ENCODE measurements around the gene KIF5B.
"Not testable (repeated sequence)": the region's sequence is repeated elsewhere in the genome, so short reads cannot be mapped to it uniquely, and the experiment has no call there.

Gene KIF5B

DNA sequence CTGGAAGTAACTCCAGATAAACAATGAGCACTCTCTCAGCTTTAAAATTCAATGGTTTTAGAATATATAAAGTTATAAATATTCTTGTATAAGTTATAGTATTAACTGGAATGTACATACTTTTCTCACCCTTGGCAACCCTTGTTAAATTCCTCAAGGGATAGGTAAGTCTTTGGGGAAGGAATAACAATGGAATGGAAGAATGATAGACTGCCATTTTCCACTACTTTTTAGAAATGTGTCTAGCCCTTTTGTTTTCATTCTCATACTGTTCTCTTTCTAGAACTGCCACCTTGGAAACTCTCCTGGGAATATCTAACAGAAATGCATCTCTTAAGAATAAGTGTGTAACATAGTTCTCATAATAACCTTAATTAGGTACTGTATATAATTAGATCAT, 8.3 kb downstream of the KIF5B start:
- TF ChIP-seq, protein P1, sequence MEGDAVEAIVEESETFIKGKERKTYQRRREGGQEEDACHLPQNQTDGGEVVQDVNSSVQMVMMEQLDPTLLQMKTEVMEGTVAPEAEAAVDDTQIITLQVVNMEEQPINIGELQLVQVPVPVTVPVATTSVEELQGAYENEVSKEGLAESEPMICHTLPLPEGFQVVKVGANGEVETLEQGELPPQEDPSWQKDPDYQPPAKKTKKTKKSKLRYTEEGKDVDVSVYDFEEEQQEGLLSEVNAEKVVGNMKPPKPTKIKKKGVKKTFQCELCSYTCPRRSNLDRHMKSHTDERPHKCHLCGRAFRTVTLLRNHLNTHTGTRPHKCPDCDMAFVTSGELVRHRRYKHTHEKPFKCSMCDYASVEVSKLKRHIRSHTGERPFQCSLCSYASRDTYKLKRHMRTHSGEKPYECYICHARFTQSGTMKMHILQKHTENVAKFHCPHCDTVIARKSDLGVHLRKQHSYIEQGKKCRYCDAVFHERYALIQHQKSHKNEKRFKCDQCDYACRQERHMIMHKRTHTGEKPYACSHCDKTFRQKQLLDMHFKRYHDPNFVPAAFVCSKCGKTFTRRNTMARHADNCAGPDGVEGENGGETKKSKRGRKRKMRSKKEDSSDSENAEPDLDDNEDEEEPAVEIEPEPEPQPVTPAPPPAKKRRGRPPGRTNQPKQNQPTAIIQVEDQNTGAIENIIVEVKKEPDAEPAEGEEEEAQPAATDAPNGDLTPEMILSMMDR (IDR thresholded peaks at IDR 0.05; ENCODE audit: low read length), result no peak
- TF ChIP-seq EZH2 (IDR thresholded peaks at IDR 0.05; ENCODE audit: borderline replicate concordance, low read length), result no peak
- Histone ChIP-seq H3K4me2 (ENCODE audit: low read length) (no peak overlapping the region), H4K20me1 (ENCODE audit: insufficient read depth, low read length) (peaks cover 7% of the 10 kb centered on the region; the same call in 1 of the 2 replicates), H3K9me3 (ENCODE audit: low read length) (no peaks in the 10 kb centered on the region), H3K36me3 (ENCODE audit: insufficient read depth, low read length) (peaks cover 68% of the 10 kb centered on the region), H3K9ac (ENCODE audit: low read length) (no peak overlapping the region), H3K9me2 (ENCODE audit: low read depth, low read length) (no peaks in the 10 kb centered on the region), H3K79me2 (ENCODE audit: insufficient read depth, low read length) (peaks cover 98% of the 10 kb centered on the region), H3F3A (ENCODE audit: insufficient read depth, low read length) (no peaks in the 10 kb centered on the region), H3K4me1 (ENCODE audit: insufficient read depth, low read length, severe bottlenecking) (peaks cover 24% of the 10 kb centered on the region), H3K4me3 (ENCODE audit: low read depth, low read length, poor library complexity, severe bottlenecking) (no peak overlapping the region), H3K27me3 (ENCODE audit: insufficient read depth, low read length) (no peaks in the 10 kb centered on the region), H3K27ac (ENCODE audit: low read depth, low read length, poor library complexity, severe bottlenecking) (no peak overlapping the region), H2AFZ (ENCODE audit: low read length) (no peak overlapping the region)

- no peak for TF ChIP-seq EZH2 (IDR thresholded peaks at IDR 0.05; ENCODE audit: borderline replicate concordance, low read length)
- TF ChIP-seq, protein P1 (IDR thresholded peaks at IDR 0.05; ENCODE audit: low read length), result no peak
- Histone ChIP-seq H3K9ac (ENCODE audit: low read length) (no peak overlapping the region), H3K27me3 (ENCODE audit: insufficient read depth, low read length) (no peaks in the 10 kb centered on the region), H3K27ac (ENCODE audit: low read depth, low read length, poor library complexity, severe bottlenecking) (no peak overlapping the region), H3K4me1 (ENCODE audit: insufficient read depth, low read length, severe bottlenecking) (peaks cover 6% of the 10 kb centered on the region), H3K9me2 (ENCODE audit: low read depth, low read length) (no peaks in the 10 kb centered on the region), H3K9me3 (ENCODE audit: low read length) (no peaks in the 10 kb centered on the region), H3K4me2 (ENCODE audit: low read length) (no peak overlapping the region), H3F3A (ENCODE audit: insufficient read depth, low read length) (no peaks in the 10 kb centered on the region), H2AFZ (ENCODE audit: low read length) (no peak overlapping the region), H3K36me3 (ENCODE audit: insufficient read depth, low read length) (peaks cover 75% of the 10 kb centered on the region), H3K4me3 (ENCODE audit: low read depth, low read length, poor library complexity, severe bottlenecking) (no peak overlapping the region), H4K20me1 (ENCODE audit: insufficient read depth, low read length) (peaks cover 7% of the 10 kb centered on the region; the same call in 1 of the 2 replicates), H3K79me2 (ENCODE audit: insufficient read depth, low read length) (peaks cover 97% of the 10 kb centered on the region)
Measured at GRCh38 chr10:32046151-32046550, 10.1 kb downstream of the KIF5B start.

- H3K27ac ChIP-seq (ENCODE audit: low read depth, low read length, poor library complexity, severe bottlenecking); H3K27me3 ChIP-seq (ENCODE audit: insufficient read depth, low read length); H4K20me1 ChIP-seq (ENCODE audit: insufficient read depth, low read length); H3K4me3 ChIP-seq (ENCODE audit: low read depth, low read length, poor library complexity, severe bottlenecking); H2AFZ ChIP-seq (ENCODE audit: low read length); H3K4me1 ChIP-seq (ENCODE audit: insufficient read depth, low read length, severe bottlenecking); H3K9me3 ChIP-seq (ENCODE audit: low read length); H3K9me2 ChIP-seq (ENCODE audit: low read depth, low read length); H3F3A ChIP-seq (ENCODE audit: insufficient read depth, low read length); H3K9ac ChIP-seq (ENCODE audit: low read length); H3K4me2 ChIP-seq (ENCODE audit: low read length): not testable (repeated sequence)
- peaks cover 83% of the 10 kb centered on the region for H3K36me3 ChIP-seq (ENCODE audit: insufficient read depth, low read length)
- peaks cover 84% of the 10 kb centered on the region for H3K79me2 ChIP-seq (ENCODE audit: insufficient read depth, low read length)
Measured at GRCh38 chr10:32042730-32043129, 13.5 kb downstream of the KIF5B start.

- Histone ChIP-seq H3F3A (ENCODE audit: insufficient read depth, low read length) (no peaks in the 10 kb centered on the region), H3K9ac (ENCODE audit: low read length) (no peak overlapping the region), H3K9me2 (ENCODE audit: low read depth, low read length) (no peaks in the 10 kb centered on the region), H3K79me2 (ENCODE audit: insufficient read depth, low read length) (peaks cover 74% of the 10 kb centered on the region), H3K27me3 (ENCODE audit: insufficient read depth, low read length) (no peaks in the 10 kb centered on the region), H4K20me1 (ENCODE audit: insufficient read depth, low read length) (no peaks in the 10 kb centered on the region), H3K4me1 (ENCODE audit: insufficient read depth, low read length, severe bottlenecking) (no peaks in the 10 kb centered on the region), H3K4me2 (ENCODE audit: low read length) (no peak overlapping the region), H2AFZ (ENCODE audit: low read length) (no peak overlapping the region), H3K36me3 (ENCODE audit: insufficient read depth, low read length) (peaks cover 83% of the 10 kb centered on the region), H3K9me3 (ENCODE audit: low read length) (no peaks in the 10 kb centered on the region), H3K27ac (ENCODE audit: low read depth, low read length, poor library complexity, severe bottlenecking) (no peak overlapping the region), H3K4me3 (ENCODE audit: low read depth, low read length, poor library complexity, severe bottlenecking) (no peak overlapping the region)
- no peak for TF ChIP-seq EZH2 (IDR thresholded peaks at IDR 0.05; ENCODE audit: borderline replicate concordance, low read length)
- TF ChIP-seq, protein P1 (IDR thresholded peaks at IDR 0.05; ENCODE audit: low read length), result no peak
Measured at GRCh38 chr10:32041290-32042028, 14.8 kb downstream of the KIF5B start.

All from OCI-LY1 (cell line).